ENCODE data around the gene RAB20.

RAB20 gene

GRCh38 chr13:110516500-110516899, 45.0 kb downstream of the RAB20 start:
- Histone ChIP-seq H3K36me3 (ENCODE audit: insufficient read depth, low read length) (peaks cover 23% of the 10 kb centered on the region; the same call in 1 of the 2 replicates), H3K9ac (ENCODE audit: low read depth, low read length, poor library complexity, severe bottlenecking) (no peak overlapping the region), H3K4me1 (ENCODE audit: insufficient read depth, low read length, poor library complexity, severe bottlenecking) (no peaks in the 10 kb centered on the region), H3K79me2 (ENCODE audit: insufficient read depth, low read length) (no peaks in the 10 kb centered on the region), H3K4me2 (ENCODE audit: low read depth, low read length, poor library complexity, severe bottlenecking) (no peak overlapping the region), H3F3A (ENCODE audit: low read depth) (no peaks in the 10 kb centered on the region), H3K4me3 (ENCODE audit: low read length, poor library complexity, severe bottlenecking) (no peak overlapping the region), H3K27me3 (ENCODE audit: insufficient read depth, low read length, poor library complexity, severe bottlenecking) (no peaks in the 10 kb centered on the region), H3K9me2 (replicated peaks; ENCODE audit: low read depth, low read length) (no peaks in the 10 kb centered on the region), H4K20me1 (ENCODE audit: insufficient read depth, low read length, poor library complexity, severe bottlenecking) (no peaks in the 10 kb centered on the region), H2AFZ (ENCODE audit: low read length) (no peak overlapping the region), H3K9me3 (ENCODE audit: insufficient read depth, low read depth, low read length) (no peaks in the 10 kb centered on the region)
- TF ChIP-seq EZH2phosphoT487 (IDR thresholded peaks at IDR 0.05; ENCODE audit: borderline replicate concordance) (no peak), CTCF (conservative IDR thresholded peaks at IDR 0.05; ENCODE audit: low read length) (no peak)

- Histone ChIP-seq H3K4me1 (ENCODE audit: insufficient read depth, low read length, poor library complexity, severe bottlenecking) (no peaks in the 10 kb centered on the region), H3F3A (ENCODE audit: low read depth) (no peaks in the 10 kb centered on the region), H3K79me2 (ENCODE audit: insufficient read depth, low read length) (no peaks in the 10 kb centered on the region), H3K9me3 (ENCODE audit: insufficient read depth, low read depth, low read length) (no peaks in the 10 kb centered on the region), H2AFZ (ENCODE audit: low read length) (no peak overlapping the region), H3K9ac (ENCODE audit: low read depth, low read length, poor library complexity, severe bottlenecking) (no peak overlapping the region), H3K9me2 (replicated peaks; ENCODE audit: low read depth, low read length) (no peaks in the 10 kb centered on the region), H3K27me3 (ENCODE audit: insufficient read depth, low read length, poor library complexity, severe bottlenecking) (no peaks in the 10 kb centered on the region), H3K36me3 (ENCODE audit: insufficient read depth, low read length) (no peaks in the 10 kb centered on the region), H4K20me1 (ENCODE audit: insufficient read depth, low read length, poor library complexity, severe bottlenecking) (no peaks in the 10 kb centered on the region), H3K4me2 (ENCODE audit: low read depth, low read length, poor library complexity, severe bottlenecking) (no peak overlapping the region), H3K4me3 (ENCODE audit: low read length, poor library complexity, severe bottlenecking) (no peak overlapping the region)
- TF ChIP-seq CTCF (conservative IDR thresholded peaks at IDR 0.05; ENCODE audit: low read length), result no peak
- TF ChIP-seq EZH2phosphoT487 (IDR thresholded peaks at IDR 0.05; ENCODE audit: borderline replicate concordance), result no peak
Measured at GRCh38 chr13:110512198-110512740, 49.3 kb downstream of the RAB20 start.

GRCh38 chr13:110511509-110512181, 49.9 kb downstream of the RAB20 start:
- H3K36me3 ChIP-seq (ENCODE audit: insufficient read depth, low read length), result no peaks in the 10 kb centered on the region
- no peak overlapping the region for H3K4me3 ChIP-seq (ENCODE audit: low read length, poor library complexity, severe bottlenecking)
- no peaks in the 10 kb centered on the region for H3F3A ChIP-seq (ENCODE audit: low read depth)
- no peaks in the 10 kb centered on the region for H3K27me3 ChIP-seq (ENCODE audit: insufficient read depth, low read length, poor library complexity, severe bottlenecking)
- no peaks in the 10 kb centered on the region for H4K20me1 ChIP-seq (ENCODE audit: insufficient read depth, low read length, poor library complexity, severe bottlenecking)
- no peak overlapping the region for H2AFZ ChIP-seq (ENCODE audit: low read length)
- H3K9me2 ChIP-seq (replicated peaks; ENCODE audit: low read depth, low read length), result no peaks in the 10 kb centered on the region
- H3K9ac ChIP-seq (ENCODE audit: low read depth, low read length, poor library complexity, severe bottlenecking), result no peak overlapping the region
- no peaks in the 10 kb centered on the region for H3K4me1 ChIP-seq (ENCODE audit: insufficient read depth, low read length, poor library complexity, severe bottlenecking)
- no peaks in the 10 kb centered on the region for H3K79me2 ChIP-seq (ENCODE audit: insufficient read depth, low read length)
- no peak overlapping the region for H3K4me2 ChIP-seq (ENCODE audit: low read depth, low read length, poor library complexity, severe bottlenecking)
- no peaks in the 10 kb centered on the region for H3K9me3 ChIP-seq (ENCODE audit: insufficient read depth, low read depth, low read length)
- TF ChIP-seq EZH2phosphoT487 (IDR thresholded peaks at IDR 0.05; ENCODE audit: borderline replicate concordance), result no peak
- TF ChIP-seq CTCF (conservative IDR thresholded peaks at IDR 0.05; ENCODE audit: low read length), result no peak
